Activated CD8-positive, alpha-beta memory T cell treated with anti-CD3 and anti-CD28 coated beads for 48 hours (primary cell): ENCODE data around the gene SLC9A3.
"Not testable (repeated sequence)": the region's sequence is repeated elsewhere in the genome, so short reads cannot be mapped to it uniquely, and the experiment has no call there.

ENCODE experiments used
- DNase-seq, 3 experiments: peaks; one replicate each; pipeline ENCODE4 v3.0.0-alpha.2; 2020; ENCODE audit warnings: low read depth in 2 of 3, low spot score in 2 of 3

SLC9A3 gene

DNA sequence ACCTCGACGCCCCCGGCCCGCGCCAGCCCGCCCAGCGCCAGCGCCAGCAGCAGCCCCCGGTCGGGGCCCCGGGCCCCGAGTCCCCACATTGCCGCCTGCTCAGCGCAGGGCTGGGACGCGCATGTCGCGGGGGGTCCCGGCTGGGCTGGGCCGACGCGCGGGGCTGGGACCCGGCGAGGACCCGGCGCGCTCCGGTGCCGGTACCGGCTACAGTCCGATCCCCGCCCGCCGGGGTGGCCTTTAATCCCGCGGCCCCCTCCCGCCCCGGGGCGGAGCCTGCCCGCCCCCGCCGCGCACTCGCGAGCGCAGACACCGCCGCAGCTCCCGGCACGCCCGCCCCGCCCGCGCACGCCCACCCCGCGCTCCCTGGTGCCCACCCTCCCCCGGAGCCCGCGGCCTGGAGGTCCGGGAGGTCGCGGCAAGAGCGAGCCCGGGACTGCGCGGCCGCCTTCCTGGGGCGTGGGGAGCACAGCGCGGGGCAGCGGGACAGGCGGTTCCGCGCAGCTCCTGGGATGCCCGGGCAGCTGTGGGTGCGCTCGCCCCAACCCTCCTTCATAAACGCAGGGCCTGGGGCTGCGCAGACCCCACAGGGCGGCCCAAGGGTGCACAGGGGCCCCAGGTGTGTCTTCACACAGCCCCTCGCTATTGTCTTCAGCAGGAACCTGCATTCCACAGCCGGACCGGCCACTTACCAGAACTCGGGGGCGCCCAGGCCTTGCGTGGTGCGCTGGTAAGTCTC, at the start of gene SLC9A3:
TSS of gene SLC9A3 (minus strand) at position 216 of the 739 bp plus-strand sequence.
- DNase-seq, result no peak

- no peak for DNase-seq
Observed at GRCh38 chr5:573976-574375, 49.7 kb upstream of the SLC9A3 start.

DNA sequence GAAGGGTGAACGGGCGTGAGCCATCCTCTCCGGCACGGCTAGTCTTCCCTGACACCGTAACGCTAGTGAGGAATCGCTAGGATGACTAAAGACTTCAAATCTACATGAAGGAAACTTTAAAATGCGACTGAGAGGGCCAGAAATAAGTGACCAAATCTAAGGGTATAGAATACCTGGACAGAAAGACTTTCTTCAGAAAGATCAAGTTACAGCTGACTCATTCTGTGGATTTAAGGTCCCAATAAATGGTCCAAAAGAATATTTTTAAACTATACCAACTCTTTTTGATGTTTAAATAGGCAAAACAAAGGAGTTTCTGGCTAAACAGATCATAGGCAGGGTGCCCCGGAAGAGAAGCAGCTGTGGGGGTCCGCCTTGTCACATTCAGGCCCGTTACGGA, 49.0 kb upstream of the SLC9A3 start:
- no peak for DNase-seq

DNA sequence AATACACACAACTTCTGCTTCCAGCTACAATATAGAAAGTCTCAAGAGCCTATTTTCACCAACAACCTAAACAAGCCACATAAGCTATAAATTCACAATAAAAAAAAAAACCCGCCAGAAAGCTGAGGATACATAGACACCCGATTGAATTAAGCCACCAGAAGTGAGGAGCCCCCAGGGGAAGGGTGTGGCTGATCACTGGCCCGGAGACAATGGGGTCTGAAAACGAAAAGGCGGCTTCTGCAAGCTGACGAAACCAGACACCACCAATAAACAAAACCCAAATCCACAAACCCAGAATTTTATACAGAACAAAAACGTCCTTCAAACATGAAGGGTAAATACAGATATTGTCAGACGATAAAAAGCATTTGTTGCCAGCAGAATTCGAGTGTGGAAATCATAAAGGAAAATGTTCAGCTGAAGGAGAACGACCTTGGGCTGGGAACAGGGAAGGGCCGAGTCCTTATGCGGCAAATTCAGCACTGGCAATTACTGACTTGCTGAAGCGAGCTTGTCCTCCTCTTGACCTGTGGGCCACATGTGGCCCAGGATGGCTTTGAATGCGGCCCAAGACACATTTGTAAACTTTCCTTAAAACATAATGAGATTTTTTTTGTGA, 48.3 kb upstream of the SLC9A3 start:
- DNase-seq, result no peak

GRCh38 chr5:571791-572190, 47.5 kb upstream of the SLC9A3 start:
- no peak for DNase-seq

- DNase-seq, result no peak
Observed at GRCh38 chr5:570886-571285, 46.6 kb upstream of the SLC9A3 start.

GRCh38 chr5:570446-570845, 46.2 kb upstream of the SLC9A3 start:
- DNase-seq, result no peak

- no peak for DNase-seq
Observed at GRCh38 chr5:569868-570361, 45.7 kb upstream of the SLC9A3 start.

DNA sequence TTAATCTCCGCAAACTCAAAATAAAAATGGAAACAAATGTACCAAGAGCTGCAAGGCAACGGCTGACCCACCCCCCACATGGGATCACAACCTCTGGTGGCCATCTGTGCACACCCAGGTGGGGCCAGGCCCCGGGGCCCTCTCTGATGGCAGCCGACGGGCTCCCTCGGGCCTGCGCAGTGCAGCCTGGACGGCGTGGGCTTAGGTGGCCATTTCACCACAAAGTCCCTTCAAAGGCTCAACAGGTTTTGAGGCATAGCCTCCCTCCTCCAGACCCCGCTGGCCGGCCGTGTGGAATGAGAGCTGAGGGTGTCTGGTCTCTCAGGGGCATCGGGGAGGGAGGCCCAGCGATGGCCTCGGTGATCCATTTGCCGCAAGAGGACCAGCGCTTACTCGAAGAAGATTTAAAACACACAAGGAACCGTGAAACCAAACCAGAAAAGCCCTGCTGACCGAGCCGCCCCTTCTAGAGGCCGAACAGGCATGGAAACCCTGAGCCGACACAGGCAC, 45.2 kb upstream of the SLC9A3 start:
- no peak for DNase-seq

- DNase-seq, result no peak
Observed at GRCh38 chr5:568809-569208, 44.6 kb upstream of the SLC9A3 start.

DNA sequence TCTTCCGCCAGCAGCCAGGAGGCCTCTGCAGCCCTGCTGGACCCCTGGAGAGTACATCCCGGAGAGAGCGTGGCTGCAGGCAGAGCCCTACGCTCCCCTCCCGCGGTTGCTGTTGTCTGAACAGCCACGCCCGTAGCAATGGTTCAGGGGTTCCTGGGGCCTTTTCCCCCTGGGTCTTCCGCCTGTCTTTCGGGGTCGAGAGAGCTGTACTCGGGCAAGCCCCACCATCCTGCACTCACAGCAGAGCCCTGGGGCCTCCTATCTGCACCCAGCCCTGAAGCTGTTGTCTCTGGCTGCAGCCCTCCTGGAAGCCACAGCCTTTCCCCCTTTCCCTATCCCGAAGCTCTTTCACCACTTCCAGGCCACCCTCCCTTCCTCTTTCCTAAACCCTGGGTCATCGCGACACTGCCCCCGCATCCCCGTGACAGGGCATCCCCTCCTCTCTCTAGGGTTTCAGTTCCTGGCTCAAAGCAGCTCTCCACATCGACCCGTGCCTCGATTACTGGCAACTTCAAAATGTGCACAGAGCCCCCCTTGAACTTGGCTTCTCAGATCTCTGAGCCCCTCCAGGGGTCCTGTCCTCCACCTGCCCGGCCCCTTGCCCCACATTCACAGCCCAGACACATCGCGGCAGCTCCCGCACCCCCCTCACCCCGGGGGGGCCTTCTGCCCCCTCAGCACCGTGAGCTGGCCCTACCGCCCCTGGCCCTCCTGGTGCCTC, 44.0 kb upstream of the SLC9A3 start:
- no peak for DNase-seq

DNA sequence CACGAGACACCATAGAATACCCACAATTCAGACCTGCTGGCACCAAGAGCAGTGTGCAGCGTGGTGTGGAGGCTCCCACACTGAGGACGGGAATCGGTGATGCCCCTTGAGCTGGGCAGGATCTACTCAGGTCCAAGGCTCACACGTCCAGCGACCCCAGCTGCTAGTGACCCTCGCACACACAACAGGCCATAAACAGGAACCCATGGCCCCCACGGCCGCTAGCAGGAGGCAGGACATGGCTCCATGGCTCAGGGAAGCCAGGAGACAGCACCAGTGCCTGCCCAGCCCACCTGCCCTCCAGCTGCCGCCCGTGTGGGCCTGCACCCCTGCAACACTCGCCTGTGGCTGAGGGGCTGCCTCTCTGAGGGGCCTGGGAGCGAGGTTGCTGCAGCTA, 43.4 kb upstream of the SLC9A3 start:
- DNase-seq, result no peak

DNA sequence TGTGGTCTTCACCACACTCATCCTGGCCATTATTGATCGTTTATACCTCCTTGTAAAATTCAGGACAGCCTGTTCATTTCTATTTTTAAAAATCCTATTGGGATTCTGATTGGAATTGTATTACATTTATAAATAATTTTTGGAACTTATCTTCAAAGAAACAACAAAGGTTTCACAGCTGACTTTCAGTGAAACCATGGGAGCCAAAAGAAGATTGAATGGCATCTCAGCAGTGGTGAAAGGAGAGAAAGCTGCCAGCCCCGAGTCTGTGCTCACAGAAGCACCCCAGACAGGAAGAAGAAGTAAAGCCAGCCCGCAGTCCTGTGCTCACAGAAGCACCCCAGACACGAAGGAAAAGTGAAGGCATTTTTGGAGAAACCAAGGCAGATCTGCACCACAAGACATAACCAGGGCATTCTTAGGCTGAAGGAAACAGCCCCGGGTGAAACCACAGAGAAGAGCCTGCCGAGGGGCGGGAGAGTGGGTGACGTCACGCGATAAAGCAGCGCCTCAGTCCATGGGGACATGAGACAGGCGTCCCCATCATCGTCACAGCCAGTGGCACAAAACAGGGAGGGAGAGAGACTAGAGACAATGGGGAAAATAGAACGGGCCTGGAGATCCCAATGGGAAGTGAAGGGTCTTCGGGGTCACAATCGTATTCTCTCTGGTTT, 42.5 kb upstream of the SLC9A3 start:
- no peak for DNase-seq

GRCh38 chr5:565782-566440, 41.7 kb upstream of the SLC9A3 start:
- DNase-seq, result no peak

- DNase-seq, result no peak
Observed at GRCh38 chr5:561408-561807, 37.2 kb upstream of the SLC9A3 start.

DNA sequence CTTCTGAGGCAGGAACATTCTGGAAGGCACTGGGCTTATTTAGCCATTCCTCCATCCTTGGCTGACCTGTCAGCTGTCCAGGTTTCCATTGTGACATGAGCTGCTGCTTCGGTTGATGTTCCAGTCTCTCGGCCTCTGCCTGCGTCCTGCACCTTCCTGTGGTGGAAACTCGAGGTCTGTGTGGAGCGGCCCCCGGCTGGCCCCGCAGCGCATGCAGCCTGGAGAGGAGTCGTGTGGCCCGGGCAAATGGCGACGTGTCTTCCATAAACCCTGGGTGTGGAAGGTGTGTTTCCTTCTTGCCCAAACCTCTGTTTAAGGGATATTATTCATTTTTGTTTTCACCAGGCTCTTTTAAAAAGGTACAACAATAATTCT, 36.5 kb upstream of the SLC9A3 start:
- DNase-seq, result no peak

DNA sequence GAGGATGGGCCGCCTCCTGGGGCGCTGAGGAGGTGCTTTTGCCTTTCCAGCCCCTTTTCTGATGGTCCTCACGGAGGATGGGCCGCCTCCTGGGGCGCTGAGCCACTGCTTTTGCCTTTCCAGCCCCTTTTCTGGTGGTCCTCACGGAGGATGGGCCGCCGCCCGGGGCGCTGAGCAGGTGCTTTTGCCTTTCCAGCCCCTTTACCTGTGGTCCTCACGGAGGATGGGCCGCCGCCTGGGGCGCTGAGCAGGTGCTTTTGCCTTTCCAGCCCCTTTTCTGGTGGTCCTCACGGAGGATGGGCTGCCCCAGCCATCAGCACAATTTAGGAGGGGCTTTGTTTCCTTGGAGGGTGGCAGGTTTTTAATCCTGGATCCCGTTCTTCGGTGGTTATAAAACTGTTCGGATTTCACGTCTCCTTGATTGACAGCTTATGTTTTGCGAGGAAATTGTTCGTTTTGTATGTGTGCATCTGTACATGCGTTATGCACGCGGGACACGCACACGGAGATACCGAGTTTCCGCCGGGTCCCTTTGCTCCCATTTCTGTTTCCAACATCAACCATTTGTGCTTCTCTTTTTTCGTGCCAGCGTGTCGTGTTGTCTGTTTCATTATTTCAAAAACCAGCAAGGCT, 34.7 kb upstream of the SLC9A3 start:
- no peak for DNase-seq

DNA sequence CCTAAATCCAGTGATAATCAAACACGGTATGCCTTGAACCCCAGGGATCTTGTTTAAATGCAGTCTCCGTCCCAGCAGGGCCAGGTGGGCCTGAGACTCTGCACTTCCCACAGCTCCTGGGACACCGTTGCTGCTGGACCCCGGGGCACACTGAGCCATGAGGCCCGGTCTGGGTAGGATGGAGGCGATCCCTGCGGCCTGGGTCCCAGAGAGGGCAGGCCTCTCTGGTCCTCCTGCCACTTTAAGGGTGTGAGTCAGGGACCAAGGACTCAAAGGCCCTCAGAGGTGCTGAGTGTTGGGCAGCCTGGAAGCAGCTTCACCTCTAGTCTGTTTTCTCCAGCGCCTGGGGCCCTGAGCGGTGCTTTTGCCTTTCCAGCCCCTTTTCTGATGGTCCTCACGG, 34.1 kb upstream of the SLC9A3 start:
- no peak for DNase-seq

GRCh38 chr5:557917-558316, 33.7 kb upstream of the SLC9A3 start:
- not testable (repeated sequence) for DNase-seq

GRCh38 chr5:556909-557441, 32.7 kb upstream of the SLC9A3 start:
- no peak for DNase-seq
